CD4-positive, alpha-beta T cell treated with Interleukin-21 for 1 hour (primary cell): ENCODE results near the gene PLD2.
"Not testable (repeated sequence)": the region's sequence is repeated elsewhere in the genome, so short reads cannot be mapped to it uniquely, and the experiment has no call there.

Experiments used
- DNase-seq: peaks from one replicate; pipeline ENCODE4 v3.0.0-alpha.2; 2020

PLD2 gene

GRCh38 chr17:4834681-4835020 is 27.7 kb downstream of the PLD2 start:
- no peak for DNase-seq

GRCh38 chr17:4836221-4836620 is 29.3 kb downstream of the PLD2 start:
- DNase-seq: no peak

GRCh38 chr17:4837471-4838308 is 30.7 kb downstream of the PLD2 start:
- DNase-seq: no peak

- no peak for DNase-seq
Observed at GRCh38 chr17:4838309-4838785, 31.4 kb downstream of the PLD2 start.

- DNase-seq: no peak
Observed at GRCh38 chr17:4839221-4839620, 32.3 kb downstream of the PLD2 start.

- no peak for DNase-seq
Observed at GRCh38 chr17:4839965-4840892, 33.3 kb downstream of the PLD2 start.

GRCh38 chr17:4840893-4841242 is 33.9 kb downstream of the PLD2 start:
- no peak for DNase-seq

GRCh38 chr17:4842376-4842775 is 35.4 kb downstream of the PLD2 start:
- DNase-seq: no peak

GRCh38 chr17:4843321-4844000 is 36.5 kb downstream of the PLD2 start:
- DNase-seq: no peak

- no peak for DNase-seq
Observed at GRCh38 chr17:4845118-4845517, 38.2 kb downstream of the PLD2 start.

- DNase-seq: no peak
Observed at GRCh38 chr17:4846635-4847390, 39.9 kb downstream of the PLD2 start.

- no peak for DNase-seq
Observed at GRCh38 chr17:4849011-4849536, 42.1 kb downstream of the PLD2 start.

GRCh38 chr17:4850246-4850645 is 43.3 kb downstream of the PLD2 start:
- DNase-seq: no peak

- DNase-seq: no peak
Observed at GRCh38 chr17:4851084-4851483, 44.1 kb downstream of the PLD2 start.

- peak; percentile 53 for DNase-seq
Observed at GRCh38 chr17:4852567-4853207, 45.7 kb downstream of the PLD2 start.

GRCh38 chr17:4853208-4853671 is 46.3 kb downstream of the PLD2 start:
- DNase-seq: peak; percentile 53

- no peak for DNase-seq
Observed at GRCh38 chr17:4854111-4854681, 47.2 kb downstream of the PLD2 start.

- no peak for DNase-seq
Observed at GRCh38 chr17:4856271-4856936, 49.5 kb downstream of the PLD2 start.

- no peak for DNase-seq
Observed at GRCh38 chr17:4856937-4857314, 50.0 kb downstream of the PLD2 start.

- not testable (repeated sequence) for DNase-seq
Observed at GRCh38 chr17:4857347-4857746, 50.4 kb downstream of the PLD2 start.
